Activated T-cell treated with anti-CD3 and anti-CD28 coated beads for 4 hours (primary cell): ENCODE results near the gene NRDE2.

Experiments used
- DNase-seq: peaks from one replicate; pipeline ENCODE4 v3.0.0-alpha.2; 2020

The NRDE2 gene, protein sequence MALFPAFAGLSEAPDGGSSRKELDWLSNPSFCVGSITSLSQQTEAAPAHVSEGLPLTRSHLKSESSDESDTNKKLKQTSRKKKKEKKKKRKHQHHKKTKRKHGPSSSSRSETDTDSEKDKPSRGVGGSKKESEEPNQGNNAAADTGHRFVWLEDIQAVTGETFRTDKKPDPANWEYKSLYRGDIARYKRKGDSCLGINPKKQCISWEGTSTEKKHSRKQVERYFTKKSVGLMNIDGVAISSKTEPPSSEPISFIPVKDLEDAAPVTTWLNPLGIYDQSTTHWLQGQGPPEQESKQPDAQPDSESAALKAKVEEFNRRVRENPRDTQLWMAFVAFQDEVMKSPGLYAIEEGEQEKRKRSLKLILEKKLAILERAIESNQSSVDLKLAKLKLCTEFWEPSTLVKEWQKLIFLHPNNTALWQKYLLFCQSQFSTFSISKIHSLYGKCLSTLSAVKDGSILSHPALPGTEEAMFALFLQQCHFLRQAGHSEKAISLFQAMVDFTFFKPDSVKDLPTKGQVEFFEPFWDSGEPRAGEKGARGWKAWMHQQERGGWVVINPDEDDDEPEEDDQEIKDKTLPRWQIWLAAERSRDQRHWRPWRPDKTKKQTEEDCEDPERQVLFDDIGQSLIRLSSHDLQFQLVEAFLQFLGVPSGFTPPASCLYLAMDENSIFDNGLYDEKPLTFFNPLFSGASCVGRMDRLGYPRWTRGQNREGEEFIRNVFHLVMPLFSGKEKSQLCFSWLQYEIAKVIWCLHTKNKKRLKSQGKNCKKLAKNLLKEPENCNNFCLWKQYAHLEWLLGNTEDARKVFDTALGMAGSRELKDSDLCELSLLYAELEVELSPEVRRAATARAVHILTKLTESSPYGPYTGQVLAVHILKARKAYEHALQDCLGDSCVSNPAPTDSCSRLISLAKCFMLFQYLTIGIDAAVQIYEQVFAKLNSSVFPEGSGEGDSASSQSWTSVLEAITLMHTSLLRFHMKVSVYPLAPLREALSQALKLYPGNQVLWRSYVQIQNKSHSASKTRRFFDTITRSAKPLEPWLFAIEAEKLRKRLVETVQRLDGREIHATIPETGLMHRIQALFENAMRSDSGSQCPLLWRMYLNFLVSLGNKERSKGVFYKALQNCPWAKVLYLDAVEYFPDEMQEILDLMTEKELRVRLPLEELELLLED

DNA sequence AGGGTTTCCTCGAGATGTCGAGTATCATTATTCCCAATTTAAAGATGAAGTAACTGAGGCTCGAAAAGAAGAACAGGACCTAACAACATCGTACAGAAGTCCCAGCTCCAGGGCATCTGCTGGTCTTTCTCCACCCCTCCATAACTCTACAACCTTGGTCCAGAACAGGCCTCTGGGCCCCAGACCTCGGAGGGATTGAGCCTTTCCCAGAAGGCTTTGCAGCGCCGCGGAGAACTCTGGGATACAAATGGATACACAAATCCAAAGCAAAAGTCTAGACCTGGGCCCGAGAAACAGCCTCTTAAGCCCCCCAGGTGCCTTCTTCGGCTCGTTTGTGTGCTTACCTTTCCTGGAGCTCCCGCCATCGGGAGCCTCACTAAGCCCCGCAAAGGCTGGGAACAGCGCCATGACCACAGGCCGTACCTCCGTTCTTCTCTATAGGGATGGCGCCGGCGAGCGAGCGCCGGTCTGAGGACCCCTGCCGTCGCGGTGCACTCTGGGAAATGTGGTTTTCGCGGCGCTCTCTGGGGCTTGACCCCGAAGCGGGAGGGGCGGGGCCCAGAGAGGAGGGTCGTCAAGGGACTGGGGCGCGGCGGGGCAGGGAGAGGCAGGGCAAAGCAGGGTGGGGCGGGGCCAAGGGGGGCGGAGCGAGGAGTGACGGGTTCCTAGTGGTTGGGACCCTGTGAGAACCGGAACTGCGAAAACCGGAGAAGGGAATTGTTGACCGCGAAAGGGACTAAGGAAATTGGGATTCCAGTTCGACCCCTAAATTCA is at the start of gene NRDE2:
NRDE2 (minus strand) TSS at position 445 of the 774 bp plus-strand sequence; CDS start at position 408, 37 bp downstream.
- DNase-seq = peak; percentile 96

DNA sequence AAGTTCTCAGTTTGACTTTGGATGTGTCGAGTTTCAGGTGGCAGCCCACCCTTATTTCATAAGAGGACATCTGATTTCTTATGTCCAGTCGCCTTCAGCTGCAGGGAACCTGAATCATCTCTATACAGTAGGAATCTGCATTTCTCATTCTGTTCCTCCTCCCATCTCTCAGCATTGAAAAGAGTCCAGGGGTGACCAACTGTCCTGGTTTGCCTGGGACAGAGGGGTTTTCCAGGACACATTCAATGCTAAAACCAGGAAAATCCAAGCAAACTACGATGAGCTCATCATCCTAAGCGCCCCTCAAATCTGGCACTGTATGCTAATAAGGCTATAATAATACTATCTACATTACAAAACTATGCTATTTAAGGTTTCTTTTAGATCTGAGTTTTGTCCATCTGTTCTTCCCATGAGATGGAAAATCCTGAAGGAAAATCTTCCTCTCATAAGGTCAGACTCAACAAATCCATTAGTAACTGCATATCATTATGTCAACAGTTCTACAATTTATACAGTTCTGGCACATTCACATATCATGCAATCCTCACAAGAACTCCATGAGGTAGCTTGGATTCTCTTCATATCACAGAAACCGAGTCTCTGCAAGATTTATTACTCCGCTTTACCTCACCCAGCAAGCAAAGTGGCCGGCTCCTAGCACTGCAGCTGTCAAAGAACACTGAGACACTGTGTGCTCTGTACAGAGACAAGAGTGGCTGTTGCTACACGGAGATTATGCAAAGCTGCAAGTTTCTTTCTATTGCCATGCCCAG is 49.5 kb upstream of the NRDE2 start:
- DNase-seq = no peak

DNA sequence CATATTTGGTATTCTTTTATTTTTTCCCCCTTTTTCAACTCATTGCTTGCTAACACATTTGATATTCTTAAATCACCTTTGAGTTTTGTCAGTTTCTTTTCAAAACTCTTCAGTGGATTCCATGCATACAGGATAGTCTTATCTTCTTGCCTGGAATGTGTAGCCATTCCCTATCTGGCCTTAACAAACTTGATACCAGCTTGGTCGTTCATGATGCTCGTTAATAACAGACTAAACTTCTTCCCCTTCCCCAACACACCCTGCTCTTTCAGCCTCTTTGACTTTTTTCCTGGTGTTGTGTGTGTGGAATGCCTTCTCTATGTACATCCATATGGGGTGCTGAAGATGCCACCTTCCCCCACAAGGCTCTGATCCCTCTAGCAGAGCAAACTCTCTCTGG is 47.4 kb upstream of the NRDE2 start:
- DNase-seq = no peak

DNA sequence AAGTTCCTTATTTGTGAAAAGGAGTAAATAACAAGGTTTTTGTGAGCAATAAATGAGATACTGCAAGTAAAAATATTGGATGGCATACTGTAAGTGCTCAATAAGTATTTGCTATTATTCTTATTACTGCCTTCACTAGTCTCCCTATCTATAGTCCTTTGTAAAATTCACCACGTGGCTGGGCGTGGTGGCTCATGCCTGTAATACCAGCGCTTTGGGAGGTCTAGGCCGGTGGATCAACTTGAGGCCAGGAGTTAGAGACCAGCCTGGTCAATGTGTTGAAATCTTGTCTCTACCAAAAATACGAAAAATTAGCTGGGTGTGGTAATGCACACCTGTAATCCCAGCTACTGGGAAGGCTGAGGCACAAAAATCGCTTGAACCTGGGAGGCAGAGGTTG is 46.5 kb upstream of the NRDE2 start:
- no peak for DNase-seq

DNA sequence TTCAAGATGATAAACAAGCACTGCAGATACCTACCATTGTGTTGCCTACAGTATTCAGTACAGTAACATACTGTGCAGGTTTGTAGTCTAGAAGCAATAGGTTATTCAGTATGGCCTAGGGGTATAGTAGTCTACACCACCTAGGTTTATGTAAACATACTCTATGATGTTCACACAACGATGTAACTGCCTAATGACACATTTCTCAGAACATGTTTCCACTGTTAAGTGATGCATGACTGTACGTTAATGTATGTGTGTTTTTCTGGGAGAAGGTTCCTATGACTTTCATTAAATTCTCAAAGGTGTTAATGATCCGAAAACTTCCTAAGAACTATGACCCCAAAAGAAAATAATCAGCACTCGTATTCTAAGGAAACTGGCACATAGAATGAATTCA is 44.2 kb upstream of the NRDE2 start:
- DNase-seq = no peak

DNA sequence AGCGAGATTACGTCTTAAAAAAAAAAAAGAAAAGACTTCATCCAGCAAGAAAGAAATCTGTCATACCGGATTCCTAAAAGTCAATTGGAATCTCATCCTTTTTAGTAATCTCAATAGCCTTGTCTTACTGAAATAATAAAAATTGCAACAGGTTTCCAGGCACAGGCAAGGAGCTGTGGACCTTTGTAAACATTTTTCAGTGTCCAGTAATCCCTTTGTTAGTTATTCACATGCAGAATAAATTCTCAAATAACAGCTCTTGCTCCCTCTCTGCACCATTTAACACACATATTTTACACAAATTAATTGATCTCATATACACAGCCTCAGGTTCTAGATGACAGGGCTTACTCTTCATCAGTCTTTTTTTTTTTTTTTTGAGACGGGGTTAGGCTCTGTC is 43.1 kb upstream of the NRDE2 start:
- DNase-seq = no peak

DNA sequence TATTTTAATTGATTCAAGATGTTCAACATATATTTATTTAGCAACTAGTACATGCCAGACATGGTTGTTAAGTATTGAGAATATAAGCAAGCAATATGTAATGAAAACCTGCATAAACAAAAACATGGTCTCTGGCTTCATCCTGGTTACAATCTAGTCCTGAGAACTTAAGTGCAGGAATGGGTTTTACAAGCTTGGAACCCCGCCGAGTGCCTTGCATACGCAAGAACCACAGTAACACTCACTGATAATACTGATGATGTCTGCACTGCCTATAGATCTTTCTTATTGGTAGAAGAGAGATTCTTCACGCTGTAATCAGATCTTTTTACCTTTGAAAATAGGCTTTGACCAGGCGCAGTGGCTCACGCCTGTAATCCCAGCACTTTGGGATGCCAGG is 42.1 kb upstream of the NRDE2 start:
- DNase-seq = no peak

DNA sequence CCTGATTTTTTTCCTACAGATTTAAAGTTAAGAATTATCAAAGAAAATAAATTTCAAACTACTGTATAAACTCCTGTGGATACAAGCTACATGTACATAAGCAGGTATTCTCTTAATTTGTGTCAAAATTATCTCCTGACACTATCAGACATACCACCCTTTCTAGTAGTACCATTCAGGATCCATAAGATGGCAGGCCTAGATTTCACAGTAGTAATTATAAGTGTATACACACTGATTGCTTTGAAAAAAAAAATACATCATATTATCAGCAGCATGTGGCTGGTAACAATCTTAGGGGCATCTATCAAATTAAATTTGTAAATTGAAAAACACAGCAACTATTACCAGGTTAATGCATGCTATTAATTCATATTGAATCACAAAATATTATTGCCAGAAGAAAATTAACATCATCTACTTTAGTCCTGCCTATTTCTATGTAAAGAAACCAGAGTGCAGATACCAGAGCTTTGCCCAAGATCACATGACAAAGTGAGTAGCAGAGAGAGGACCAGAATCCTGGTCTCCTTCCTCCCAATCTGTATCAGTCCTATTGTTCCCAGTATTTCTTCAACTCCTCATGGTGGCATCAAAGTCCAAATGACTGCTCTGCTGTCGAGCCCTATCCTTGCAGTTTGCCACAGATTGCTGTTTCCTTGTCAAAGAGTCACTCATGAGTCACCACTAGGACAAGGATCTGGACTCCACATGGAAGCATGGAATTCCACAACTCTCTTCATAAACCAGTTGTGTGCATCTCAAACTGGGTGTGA is 37.4 kb upstream of the NRDE2 start:
- no peak for DNase-seq

DNA sequence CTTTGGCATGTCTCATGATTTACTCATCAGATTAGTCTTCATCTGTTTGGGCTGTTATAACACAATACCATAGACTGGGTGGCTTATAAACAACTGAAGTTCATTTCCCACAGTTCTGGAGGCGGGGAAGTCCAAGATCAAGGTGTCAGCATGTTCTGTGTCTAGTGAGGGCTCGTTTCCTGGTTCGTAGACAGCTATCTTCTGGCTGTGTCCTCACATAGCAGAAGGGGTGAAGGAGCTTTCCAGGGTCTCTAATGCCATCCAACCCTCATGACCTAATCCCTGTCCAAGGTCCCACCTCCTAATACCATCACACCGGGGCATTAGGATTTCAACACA is 30.8 kb upstream of the NRDE2 start:
- no peak for DNase-seq

DNA sequence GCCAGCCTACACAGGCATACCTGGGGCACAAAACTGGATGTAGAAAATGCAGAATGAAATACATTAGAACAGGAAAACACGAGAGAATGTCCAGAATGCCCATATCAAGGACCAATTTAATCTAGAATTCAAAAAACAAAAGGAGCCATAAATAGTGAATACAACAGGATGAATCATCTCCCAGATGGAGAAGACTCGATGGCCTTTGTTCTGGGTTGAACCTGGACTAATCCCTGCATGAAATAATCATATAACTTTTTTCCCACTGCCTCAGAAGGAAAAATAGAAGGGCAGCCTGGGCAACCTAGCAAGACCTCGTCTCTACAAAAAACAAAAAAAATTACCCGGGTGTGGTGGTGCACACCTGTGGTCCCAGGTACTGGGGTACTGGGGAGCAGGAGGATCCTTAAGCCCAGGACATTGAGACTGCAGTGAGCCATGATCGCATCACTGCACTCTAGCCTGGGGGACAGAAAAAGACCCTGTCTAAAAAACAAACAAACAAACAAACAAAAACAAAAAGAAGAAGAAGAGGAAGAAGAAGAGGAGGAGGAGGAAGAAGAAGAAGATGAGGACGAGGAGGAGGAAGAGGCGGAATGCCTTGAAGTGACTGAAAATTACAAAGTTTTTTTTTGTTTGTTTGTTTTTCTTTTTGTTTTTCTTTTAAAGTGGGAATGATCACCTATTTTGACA is 30.3 kb upstream of the NRDE2 start:
- no peak for DNase-seq

DNA sequence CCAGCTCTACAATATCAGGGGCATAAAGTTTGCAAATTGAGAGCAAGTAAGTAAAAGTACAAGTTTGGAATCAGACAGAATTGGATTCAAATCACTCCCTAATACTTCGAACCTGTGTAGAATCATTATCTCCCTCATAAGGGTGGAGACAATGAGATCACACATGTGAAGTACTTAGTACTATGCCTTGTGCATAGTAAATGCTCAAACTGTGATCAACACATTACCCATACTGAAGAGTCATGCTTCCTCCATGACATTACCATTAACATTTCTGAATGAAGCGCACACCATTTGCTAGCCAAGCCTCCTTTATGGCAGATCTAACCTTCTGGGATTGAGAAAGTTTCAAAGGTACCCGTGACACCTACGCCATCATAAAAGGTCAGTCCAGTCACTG is 26.6 kb upstream of the NRDE2 start:
- no peak for DNase-seq

DNA sequence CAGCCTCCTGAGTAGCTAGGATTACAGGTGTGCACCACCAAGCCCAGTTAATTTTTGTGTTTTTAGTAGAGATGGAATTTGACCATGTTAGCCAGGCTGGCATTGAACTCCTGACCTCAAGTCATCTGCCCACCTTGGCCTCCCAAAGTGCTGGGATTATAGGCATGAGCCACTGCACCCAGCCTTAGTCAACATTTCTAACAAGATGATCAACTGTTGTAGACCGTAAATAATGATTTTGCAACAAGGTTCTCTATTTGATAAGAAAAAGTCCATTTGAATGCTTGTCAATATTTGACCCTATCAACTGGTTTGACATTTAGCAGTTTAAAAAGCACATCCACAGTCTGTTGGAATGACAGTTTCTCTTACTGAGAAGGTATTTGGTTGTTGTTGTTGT is 25.2 kb upstream of the NRDE2 start:
- no peak for DNase-seq

DNA sequence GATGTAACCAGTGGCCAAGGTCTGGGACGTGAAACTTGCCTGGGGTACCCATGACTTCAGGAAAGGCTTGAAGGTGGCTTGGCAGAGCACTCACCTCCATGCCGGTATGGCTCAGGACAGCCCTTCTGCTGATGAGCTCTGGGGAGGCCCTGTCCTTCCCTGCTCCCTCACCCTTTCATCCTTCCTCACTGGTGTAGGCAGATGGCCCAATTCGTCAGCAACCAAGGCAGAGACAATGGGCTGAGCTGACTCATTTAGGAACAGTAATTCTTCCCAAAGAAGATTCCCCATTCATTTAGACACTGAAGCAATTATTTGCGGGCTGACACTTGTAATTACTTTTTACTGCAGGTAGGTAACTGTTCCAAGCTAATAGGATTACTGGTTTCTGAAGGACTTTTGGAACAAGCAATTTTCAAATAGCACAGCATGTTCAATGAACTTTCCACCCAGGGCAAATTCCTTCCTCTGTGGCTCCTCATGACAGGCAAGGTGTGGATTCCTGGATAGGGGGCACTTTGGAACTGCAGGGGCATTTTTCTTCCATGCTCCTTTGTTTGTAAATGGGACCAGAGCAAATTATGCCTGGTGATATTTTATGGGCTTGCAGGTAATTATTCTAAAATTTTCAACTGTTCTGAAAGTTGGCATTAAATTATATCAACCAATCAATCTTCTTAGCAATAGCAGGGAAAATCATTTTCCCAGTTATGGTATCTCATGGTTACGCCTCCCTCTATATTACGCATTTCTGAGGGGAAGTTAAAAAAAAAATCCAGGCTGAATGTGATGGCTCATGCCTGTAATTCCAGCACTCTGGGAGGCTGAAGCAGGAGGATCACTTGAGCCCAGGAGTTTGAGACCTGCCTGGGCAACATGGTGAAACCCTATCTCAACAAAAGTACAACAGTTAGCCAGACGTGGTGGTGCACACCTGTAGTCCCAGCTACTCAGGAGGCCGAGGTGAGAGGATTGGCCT is 24.1 kb upstream of the NRDE2 start:
- DNase-seq = no peak

DNA sequence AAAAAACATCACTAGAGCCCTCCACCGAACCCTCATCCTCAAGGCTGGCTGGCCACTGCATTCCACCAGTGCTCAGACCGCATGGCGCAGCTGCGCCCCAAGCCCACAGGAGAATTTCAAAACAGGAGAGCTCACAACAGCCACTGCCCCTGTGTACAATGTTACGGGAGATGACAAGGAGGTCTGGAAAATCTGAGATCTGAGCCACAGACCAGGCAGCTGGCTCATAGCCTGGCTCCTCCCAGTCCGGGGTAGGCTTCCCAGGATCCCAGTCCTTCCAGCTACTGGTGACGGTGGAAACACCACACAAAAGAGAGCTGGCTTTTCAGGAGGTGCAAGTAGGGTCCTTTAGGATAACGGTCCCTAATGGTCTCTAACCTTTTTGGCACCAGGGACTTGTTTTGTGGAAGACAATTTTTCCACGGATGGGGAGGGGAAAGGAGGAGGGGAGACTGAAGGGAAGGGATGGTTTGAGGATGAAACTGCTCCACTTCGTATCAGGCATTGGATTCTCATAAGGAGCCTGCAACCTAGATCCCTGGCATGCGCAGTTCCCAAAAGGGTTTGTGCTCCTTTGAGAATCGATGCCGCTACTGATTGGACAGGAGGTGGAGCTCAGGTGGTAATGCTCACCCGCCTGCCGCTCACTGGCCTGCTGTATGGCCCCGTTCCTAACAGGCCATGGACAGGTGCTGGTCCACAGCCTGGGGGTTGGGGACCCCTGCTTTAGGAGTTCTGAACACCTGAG is 23.0 kb upstream of the NRDE2 start:
- no peak for DNase-seq

DNA sequence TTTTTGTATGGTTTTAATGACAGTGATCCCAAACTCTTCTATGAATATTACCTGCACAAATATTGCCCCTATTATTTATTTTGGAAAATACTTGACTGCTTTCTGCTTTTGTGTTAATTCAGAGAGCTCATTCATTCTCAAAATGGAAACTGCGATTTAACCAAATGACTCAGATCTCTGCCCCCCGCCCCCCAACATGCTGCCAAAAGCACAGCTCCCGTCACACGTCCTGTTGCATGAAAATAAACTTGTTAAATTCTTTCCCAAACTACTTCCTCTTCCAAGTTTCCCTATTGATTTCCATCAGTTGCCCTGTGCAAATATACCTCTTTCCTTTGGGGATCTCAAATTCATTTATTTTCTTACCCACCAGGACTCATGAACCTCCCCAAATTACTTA is 18.0 kb upstream of the NRDE2 start:
- DNase-seq = no peak

DNA sequence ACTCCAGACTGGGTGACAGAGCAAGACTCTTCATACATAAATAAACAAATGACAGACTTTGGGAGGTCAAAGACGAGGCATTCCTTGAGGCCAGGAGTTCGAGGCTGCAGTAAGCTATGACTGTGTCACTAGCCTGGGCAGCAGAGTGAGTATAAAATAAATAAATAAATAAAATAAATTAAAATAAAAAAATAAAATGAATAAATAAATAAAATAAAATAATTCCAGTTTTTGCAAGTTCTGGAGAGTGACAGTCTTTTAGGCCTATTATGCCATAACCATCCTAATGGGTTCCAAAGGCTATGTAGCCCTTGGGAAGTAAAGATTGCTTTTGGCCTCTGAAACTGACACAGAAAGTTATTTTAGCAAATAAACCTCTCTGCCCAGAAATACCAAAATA is 16.5 kb upstream of the NRDE2 start:
- no peak for DNase-seq

DNA sequence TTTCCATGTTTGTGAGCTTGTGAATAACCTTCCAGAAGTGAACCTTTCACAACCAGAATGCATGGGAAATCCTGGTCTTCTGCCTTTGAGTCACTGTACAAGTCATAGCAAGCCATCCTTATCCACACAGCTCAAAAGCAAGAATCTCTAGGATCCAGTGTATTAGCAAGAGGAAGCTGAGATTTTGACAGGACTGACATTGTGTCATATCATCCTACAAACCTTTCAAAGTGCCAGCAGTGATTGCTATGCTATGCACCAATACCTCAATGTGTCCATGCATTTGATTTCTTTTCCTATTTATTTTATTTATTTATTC is 13.5 kb upstream of the NRDE2 start:
- no peak for DNase-seq

DNA sequence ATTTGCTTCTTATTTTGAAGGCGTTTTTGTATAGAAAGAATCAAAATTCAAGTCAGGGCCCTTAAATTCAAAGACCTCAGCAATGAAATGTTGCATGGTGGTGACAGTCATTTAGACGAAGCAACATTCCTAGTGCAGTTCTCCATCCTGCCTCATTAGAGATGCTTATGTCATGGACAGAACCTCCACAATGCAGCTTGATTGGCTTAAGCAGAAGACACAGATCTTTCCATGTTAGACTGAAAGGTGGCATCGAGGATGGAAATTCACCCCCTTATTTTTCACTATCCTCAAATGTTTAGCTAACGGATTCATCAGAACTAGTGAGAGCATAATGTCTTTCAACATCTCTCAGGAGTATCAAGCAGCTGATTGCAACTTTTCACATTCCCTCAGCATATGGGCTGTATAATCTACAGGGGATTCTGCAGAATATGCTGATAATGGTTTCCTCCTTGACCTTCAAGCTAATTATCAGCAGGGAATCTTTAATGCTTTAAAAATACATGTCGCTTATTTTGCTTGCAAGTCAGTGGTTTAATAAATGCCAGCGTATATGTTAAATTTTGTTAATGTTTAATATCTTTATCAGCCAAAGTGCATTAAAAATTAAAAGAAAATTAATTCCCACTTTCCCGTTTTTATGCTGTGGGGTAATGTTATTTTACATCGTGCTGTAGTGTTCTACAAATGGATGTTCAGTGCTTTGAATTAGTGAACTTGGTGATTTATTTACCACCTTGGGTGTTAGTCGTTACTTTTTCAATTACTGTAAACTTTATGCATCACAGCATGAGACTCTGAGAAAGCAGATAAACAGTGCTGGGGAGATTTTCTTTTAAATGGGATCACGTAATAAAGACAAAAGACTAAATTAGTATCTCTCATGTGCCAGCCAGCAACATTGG is 12.8 kb upstream of the NRDE2 start:
- no peak for DNase-seq
